HCT116 (cell line): ENCODE results near the gene GRID2. TPM values are rescaled to one million over a fixed set of nuclear protein-coding genes. Genes with fewer than 3 reads are reported as not detected.

Experiments used
- ATAC-seq: fragments of 200-7000 bp; cut with Tn5 transposase; 2 replicates; pipeline ENCODE4 v1.9.1; 2020; ENCODE audit warnings: mild to moderate bottlenecking, moderate library complexity
- BruUV-seq: library from RNA; stranded (reverse); fragments of 400-500 nt; replicated peaks from 2 replicates; lab custom pipeline; 2021; lab: Mats Ljungman, UMichigan
- CTCF ChIA-PET: fragments of 300-600 bp; sonication (Branson Sonifier 250); formaldehyde crosslinking; loops from one replicate; lab custom pipeline; 2021; ENCODE audit warnings: antibody characterized with exemption; lab: Charles Lee
- POLR2A ChIA-PET: fragments of 300-600, 350-600 bp; sonication (Branson Sonifier 250); formaldehyde crosslinking; loops from one replicate; lab custom pipeline; 2021; ENCODE audit warnings: antibody characterized with exemption; lab: Charles Lee
- RAD21 ChIA-PET, 2 experiments: fragments of 300-600 bp; sonication (Branson Sonifier 250); formaldehyde crosslinking; loops; one replicate each; lab custom pipeline; 2023; ENCODE audit warnings: low total read pairs in 2 of 2; ENCODE audit not compliant: uncharacterized antibody in 2 of 2, unreplicated experiment in 2 of 2, low non-redundant PET in 1 of 2; lab: Charles Lee
- DNase-seq: peaks from one replicate; pipeline ENCODE4 v3.0.0-alpha.2; 2010; ENCODE audit warnings: low read depth, low spot score
- H2AFZ ChIP-seq: fragments of 200-600 bp; shearing (Covaris generic), sonication (generic); 2 replicates; pipeline ENCODE4 v1.6.1; 2017; ENCODE audit warnings: low read depth, mixed run types, mixed read lengths, antibody characterized with exemption, low read length; ENCODE audit not compliant: poor library complexity, severe bottlenecking
- H3K27ac ChIP-seq: 2 replicates; pipeline ENCODE4 v1.5.1; 2012; ENCODE audit warnings: low read depth, low read length
- H3K27me3 ChIP-seq: fragments of 200-600 bp; sonication (generic); 2 replicates; pipeline ENCODE4 v1.6.1; 2016; ENCODE audit warnings: mixed run types, low read length, mixed read lengths; ENCODE audit not compliant: insufficient read depth
- H3K36me3 ChIP-seq, 2 experiments: fragments of 200-500 bp in 1 of 2; fragments of 200-600 bp in 1 of 2; sonication (Bioruptor generic) in 1 of 2; sonication (generic) in 1 of 2; 2 replicates each; pipeline versions ENCODE4 v1.5.1 to v1.6.1; 2014 to 2016; ENCODE audit warnings: low read length in 2 of 2, inconsistent platforms in 1 of 2, mixed read lengths in 1 of 2, mixed run types in 1 of 2; ENCODE audit not compliant: insufficient read depth in 2 of 2, control insufficient read depth in 1 of 2
- H3K4me1 ChIP-seq, 2 experiments: fragments of 200-600 bp in 1 of 2; sonication (generic) in 1 of 2; 2 replicates each; pipeline versions ENCODE4 v1.5.1 to v1.6.1; 2012 to 2017; ENCODE audit warnings: low read length in 2 of 2, inconsistent platforms in 1 of 2, mild to moderate bottlenecking in 1 of 2, mixed read lengths in 1 of 2, mixed run types in 1 of 2, moderate library complexity in 1 of 2; ENCODE audit not compliant: insufficient read depth in 2 of 2, control insufficient read depth in 1 of 2
- H3K4me2 ChIP-seq: fragments of 200-600 bp; sonication (generic); 2 replicates; pipeline ENCODE4 v1.6.1; 2017; ENCODE audit warnings: mixed run types, low read length, mixed read lengths
- H3K4me3 ChIP-seq, 2 experiments: fragments of 200-600 bp in 1 of 2; sonication (generic) in 1 of 2; replicated peaks in 1 of 2; 2 replicates each; pipeline ENCODE4 v1.5.1; 2011 to 2016; ENCODE audit warnings: low read length in 2 of 2, control low read depth in 1 of 2, low read depth in 1 of 2, mild to moderate bottlenecking in 1 of 2, mixed read lengths in 1 of 2, mixed run types in 1 of 2
- H3K79me2 ChIP-seq: fragments of 200-600 bp; sonication (generic); 2 replicates; pipeline ENCODE4 v1.6.1; 2017; ENCODE audit warnings: mild to moderate bottlenecking, mixed run types, low read length, moderate library complexity, mixed read lengths; ENCODE audit not compliant: insufficient read depth
- H3K9ac ChIP-seq: fragments of 200-600 bp; sonication (generic); 2 replicates; pipeline ENCODE4 v1.6.1; 2016; ENCODE audit warnings: low read length, mixed read lengths
- H3K9me2 ChIP-seq: fragments of 200-600 bp; sonication (generic), shearing (Covaris generic); 2 replicates; pipeline ENCODE4 v1.6.1; 2017; ENCODE audit warnings: mixed run types, mild to moderate bottlenecking, moderate library complexity; ENCODE audit not compliant: insufficient read depth
- H3K9me3 ChIP-seq, 2 experiments: fragments of 200-500 bp in 1 of 2; fragments of 200-600 bp in 1 of 2; sonication (Bioruptor generic) in 1 of 2; sonication (generic) in 1 of 2; 2 replicates each; pipeline ENCODE4 v1.6.1; 2014 to 2017; ENCODE audit warnings: low read length in 2 of 2, mixed read lengths in 2 of 2, inconsistent platforms in 1 of 2, low read depth in 1 of 2, mild to moderate bottlenecking in 1 of 2, mixed run types in 1 of 2, moderate library complexity in 1 of 2; ENCODE audit not compliant: control insufficient read depth in 1 of 2, insufficient read depth in 1 of 2
- H4K20me1 ChIP-seq: fragments of 200-600 bp; sonication (generic), shearing (Covaris generic); 2 replicates; pipeline ENCODE4 v1.6.1; 2017; ENCODE audit warnings: mixed run types, mild to moderate bottlenecking, moderate library complexity; ENCODE audit not compliant: insufficient read depth
- ELF1 ChIP-seq: IDR thresholded peaks from 2 replicates; pipeline ENCODE4 v1.6.1; 2012; ENCODE audit warnings: low read depth, borderline replicate concordance
- EZH2phosphoT487 ChIP-seq: fragments of 200-600 bp; IDR thresholded peaks from 2 replicates; pipeline ENCODE4 v1.6.1; 2018; ENCODE audit warnings: antibody characterized with exemption, borderline replicate concordance
- SIN3A ChIP-seq: IDR thresholded peaks from 2 replicates; pipeline ENCODE4 v1.6.1; 2012; ENCODE audit warnings: low read depth
- YY1 ChIP-seq: IDR thresholded peaks from 2 replicates; pipeline ENCODE4 v1.6.1; 2011; ENCODE audit warnings: low read length, low read depth, moderate library complexity, mild to moderate bottlenecking; ENCODE audit not compliant: insufficient replicate concordance; ENCODE audit errors: extremely low read depth
- ZFX ChIP-seq: fragments of 450-650 bp; IDR thresholded peaks from 2 replicates; pipeline ENCODE4 v1.6.1; 2017
- ZNF274 ChIP-seq: fragments of 200-500 bp; sonication (Bioruptor generic); IDR thresholded peaks from 2 replicates; pipeline ENCODE4 v1.6.1; 2014; ENCODE audit warnings: mild to moderate bottlenecking, low read depth, low read length, inconsistent platforms
- intact Hi-C: fragments of 100-400 bp; cut with micrococcal nuclease; formaldehyde crosslinking; loops from 2 replicates; pipeline ENCODE4 v1.10.0; 2022
- total RNA-seq: library from RNA; stranded (reverse); gene quantifications from one replicate; pipeline ENCODE4 v1.2.1, GENCODE V29; 2021; ENCODE audit not compliant: unreplicated experiment
- TF ChIP-seq, protein P1 (sequence below): IDR thresholded peaks from 2 replicates; pipeline ENCODE4 v1.6.1; 2011; ENCODE audit warnings: mild to moderate bottlenecking, low read length, moderate library complexity; ENCODE audit not compliant: insufficient replicate concordance; ENCODE audit errors: extremely low read depth
- TF ChIP-seq, protein P2 (sequence below): IDR thresholded peaks from 2 replicates; pipeline ENCODE4 v1.6.1; 2012
- TF ChIP-seq, protein P3 (sequence below): IDR thresholded peaks from 2 replicates; pipeline ENCODE4 v1.6.1; 2012; ENCODE audit warnings: low read depth
- TF ChIP-seq, protein P4 (sequence below): IDR thresholded peaks from 2 replicates; pipeline ENCODE4 v1.6.1; 2012
- TF ChIP-seq, protein P5 (sequence below), 3 experiments: fragments of 200-600 bp in 1 of 3; sonication (generic) in 1 of 3; IDR thresholded peaks in 2 of 3; conservative IDR thresholded peaks in 1 of 3; 2 replicates each; pipeline ENCODE4 v1.5.1; 2012 to 2017; ENCODE audit warnings: low read depth in 2 of 3, low read length in 2 of 3, antibody characterized with exemption in 1 of 3, borderline replicate concordance in 1 of 3, control low read depth in 1 of 3, mild to moderate bottlenecking in 1 of 3, mixed read lengths in 1 of 3, mixed run types in 1 of 3, moderate library complexity in 1 of 3; ENCODE audit not compliant: insufficient read depth in 1 of 3

Gene GRID2
- total RNA-seq, 1 experiment from 2014 or later = not detected

DNA sequence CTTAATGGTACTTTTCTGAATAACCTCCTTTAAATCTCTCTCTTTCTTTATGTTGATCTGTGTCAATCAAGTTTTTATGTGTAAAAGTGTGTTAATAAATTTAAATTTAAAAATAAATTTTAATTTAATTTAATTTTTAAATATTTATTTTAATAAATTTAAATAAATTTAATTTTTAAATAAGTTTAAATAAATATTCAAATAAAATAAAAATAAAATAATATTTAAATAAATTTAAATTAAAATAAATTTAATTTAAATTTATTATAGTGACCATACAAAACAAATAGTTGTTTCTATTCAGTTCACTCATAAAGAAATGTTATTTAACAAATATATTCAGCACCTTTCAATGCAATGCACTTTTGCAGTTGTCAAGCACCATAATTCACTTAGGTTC is 146.9 kb downstream of the GRID2 start (continued):
- TF ChIP-seq, protein P1, sequence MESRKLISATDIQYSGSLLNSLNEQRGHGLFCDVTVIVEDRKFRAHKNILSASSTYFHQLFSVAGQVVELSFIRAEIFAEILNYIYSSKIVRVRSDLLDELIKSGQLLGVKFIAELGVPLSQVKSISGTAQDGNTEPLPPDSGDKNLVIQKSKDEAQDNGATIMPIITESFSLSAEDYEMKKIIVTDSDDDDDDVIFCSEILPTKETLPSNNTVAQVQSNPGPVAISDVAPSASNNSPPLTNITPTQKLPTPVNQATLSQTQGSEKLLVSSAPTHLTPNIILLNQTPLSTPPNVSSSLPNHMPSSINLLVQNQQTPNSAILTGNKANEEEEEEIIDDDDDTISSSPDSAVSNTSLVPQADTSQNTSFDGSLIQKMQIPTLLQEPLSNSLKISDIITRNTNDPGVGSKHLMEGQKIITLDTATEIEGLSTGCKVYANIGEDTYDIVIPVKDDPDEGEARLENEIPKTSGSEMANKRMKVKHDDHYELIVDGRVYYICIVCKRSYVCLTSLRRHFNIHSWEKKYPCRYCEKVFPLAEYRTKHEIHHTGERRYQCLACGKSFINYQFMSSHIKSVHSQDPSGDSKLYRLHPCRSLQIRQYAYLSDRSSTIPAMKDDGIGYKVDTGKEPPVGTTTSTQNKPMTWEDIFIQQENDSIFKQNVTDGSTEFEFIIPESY = no peak
- TF ChIP-seq, protein P2, sequence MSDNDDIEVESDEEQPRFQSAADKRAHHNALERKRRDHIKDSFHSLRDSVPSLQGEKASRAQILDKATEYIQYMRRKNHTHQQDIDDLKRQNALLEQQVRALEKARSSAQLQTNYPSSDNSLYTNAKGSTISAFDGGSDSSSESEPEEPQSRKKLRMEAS = no peak
- TF ChIP-seq ELF1 = no peak
- TF ChIP-seq, protein P3, sequence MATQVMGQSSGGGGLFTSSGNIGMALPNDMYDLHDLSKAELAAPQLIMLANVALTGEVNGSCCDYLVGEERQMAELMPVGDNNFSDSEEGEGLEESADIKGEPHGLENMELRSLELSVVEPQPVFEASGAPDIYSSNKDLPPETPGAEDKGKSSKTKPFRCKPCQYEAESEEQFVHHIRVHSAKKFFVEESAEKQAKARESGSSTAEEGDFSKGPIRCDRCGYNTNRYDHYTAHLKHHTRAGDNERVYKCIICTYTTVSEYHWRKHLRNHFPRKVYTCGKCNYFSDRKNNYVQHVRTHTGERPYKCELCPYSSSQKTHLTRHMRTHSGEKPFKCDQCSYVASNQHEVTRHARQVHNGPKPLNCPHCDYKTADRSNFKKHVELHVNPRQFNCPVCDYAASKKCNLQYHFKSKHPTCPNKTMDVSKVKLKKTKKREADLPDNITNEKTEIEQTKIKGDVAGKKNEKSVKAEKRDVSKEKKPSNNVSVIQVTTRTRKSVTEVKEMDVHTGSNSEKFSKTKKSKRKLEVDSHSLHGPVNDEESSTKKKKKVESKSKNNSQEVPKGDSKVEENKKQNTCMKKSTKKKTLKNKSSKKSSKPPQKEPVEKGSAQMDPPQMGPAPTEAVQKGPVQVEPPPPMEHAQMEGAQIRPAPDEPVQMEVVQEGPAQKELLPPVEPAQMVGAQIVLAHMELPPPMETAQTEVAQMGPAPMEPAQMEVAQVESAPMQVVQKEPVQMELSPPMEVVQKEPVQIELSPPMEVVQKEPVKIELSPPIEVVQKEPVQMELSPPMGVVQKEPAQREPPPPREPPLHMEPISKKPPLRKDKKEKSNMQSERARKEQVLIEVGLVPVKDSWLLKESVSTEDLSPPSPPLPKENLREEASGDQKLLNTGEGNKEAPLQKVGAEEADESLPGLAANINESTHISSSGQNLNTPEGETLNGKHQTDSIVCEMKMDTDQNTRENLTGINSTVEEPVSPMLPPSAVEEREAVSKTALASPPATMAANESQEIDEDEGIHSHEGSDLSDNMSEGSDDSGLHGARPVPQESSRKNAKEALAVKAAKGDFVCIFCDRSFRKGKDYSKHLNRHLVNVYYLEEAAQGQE = no peak
- no peak for TF ChIP-seq YY1
- no peak for TF ChIP-seq ZFX
- TF ChIP-seq ZNF274 = no peak
- TF ChIP-seq, protein P4, sequence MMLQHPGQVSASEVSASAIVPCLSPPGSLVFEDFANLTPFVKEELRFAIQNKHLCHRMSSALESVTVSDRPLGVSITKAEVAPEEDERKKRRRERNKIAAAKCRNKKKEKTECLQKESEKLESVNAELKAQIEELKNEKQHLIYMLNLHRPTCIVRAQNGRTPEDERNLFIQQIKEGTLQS = no peak
- TF ChIP-seq, all 23 proteins: peak for 0

DNA sequence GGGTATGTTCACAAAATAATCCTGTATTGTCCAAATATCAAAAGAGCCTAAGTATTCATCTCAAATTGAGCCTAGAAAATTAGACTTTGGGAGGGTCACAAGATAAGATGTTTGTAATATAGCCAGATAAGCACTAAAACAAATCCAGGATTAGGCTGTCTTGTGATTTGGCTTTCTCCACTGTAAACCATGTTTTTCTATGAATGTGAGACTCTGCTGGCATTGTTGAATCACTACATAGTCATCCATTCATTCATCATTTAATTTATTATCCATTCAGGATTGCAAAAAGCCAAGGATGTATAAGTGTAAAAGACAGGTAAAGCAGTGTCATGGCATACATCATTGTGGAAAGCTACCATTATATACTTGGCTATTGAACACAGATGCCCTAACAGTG is 148.0 kb downstream of the GRID2 start:
- no peak for ATAC-seq
- Histone ChIP-seq H3K4me2 (no peak overlapping the region), H2AFZ (no peak overlapping the region), H4K20me1 (no peaks in the 10 kb centered on the region), H3K9ac (no peak overlapping the region), H3K36me3 (no peaks in the 10 kb centered on the region), H3K9me3 (no peaks in the 10 kb centered on the region), H3K4me1 (no peaks in the 10 kb centered on the region), H3K4me3 (no peak overlapping the region), H3K27me3 (no peaks in the 10 kb centered on the region), H3K79me2 (no peaks in the 10 kb centered on the region), H3K27ac (no peak overlapping the region), H3K9me2 (peaks cover 4% of the 10 kb centered on the region; the same call in 1 of the 2 replicates)
- TF ChIP-seq, protein P5, sequence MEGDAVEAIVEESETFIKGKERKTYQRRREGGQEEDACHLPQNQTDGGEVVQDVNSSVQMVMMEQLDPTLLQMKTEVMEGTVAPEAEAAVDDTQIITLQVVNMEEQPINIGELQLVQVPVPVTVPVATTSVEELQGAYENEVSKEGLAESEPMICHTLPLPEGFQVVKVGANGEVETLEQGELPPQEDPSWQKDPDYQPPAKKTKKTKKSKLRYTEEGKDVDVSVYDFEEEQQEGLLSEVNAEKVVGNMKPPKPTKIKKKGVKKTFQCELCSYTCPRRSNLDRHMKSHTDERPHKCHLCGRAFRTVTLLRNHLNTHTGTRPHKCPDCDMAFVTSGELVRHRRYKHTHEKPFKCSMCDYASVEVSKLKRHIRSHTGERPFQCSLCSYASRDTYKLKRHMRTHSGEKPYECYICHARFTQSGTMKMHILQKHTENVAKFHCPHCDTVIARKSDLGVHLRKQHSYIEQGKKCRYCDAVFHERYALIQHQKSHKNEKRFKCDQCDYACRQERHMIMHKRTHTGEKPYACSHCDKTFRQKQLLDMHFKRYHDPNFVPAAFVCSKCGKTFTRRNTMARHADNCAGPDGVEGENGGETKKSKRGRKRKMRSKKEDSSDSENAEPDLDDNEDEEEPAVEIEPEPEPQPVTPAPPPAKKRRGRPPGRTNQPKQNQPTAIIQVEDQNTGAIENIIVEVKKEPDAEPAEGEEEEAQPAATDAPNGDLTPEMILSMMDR (IDR thresholded peaks at IDR 0.05 in 2 of 3, conservative IDR thresholded peaks at IDR 0.05 in 1 of 3; ENCODE audit: borderline replicate concordance in 1 of 3, insufficient read depth in 1 of 3, low read depth in 2 of 3, low read length in 2 of 3) = no peak
- TF ChIP-seq SIN3A (no peak), EZH2phosphoT487 (no peak)
- BruUV-seq = no TSS peak
- ChIA-PET CTCF (no interaction called here), POLR2A (no interaction called here), RAD21 (no interaction called here)
- intact Hi-C loops = no loop called here
- no peak for DNase-seq
